K562 (cell line): ENCODE measurements around the gene DAB1. TPM values are rescaled to one million over a fixed set of nuclear protein-coding genes. Genes with fewer than 3 reads are reported as not detected.

Experiments
- JUN ChIP-seq, 2 experiments: sonication (generic) in 1 of 2; formaldehyde crosslinking in 1 of 2; IDR thresholded peaks; 2 replicates each; pipeline versions ENCODE4 v1.6.1 to v1.8.0; 2012 to 2022; ENCODE audit warnings: borderline replicate concordance in 2 of 2, mild to moderate bottlenecking in 2 of 2, improper control_type of control experiment in 1 of 2, low read depth in 1 of 2, low read length in 1 of 2, missing genetic modification reagents in 1 of 2
- NCOR1 ChIP-seq: fragments of 450-650 bp; IDR thresholded peaks from 2 replicates; pipeline ENCODE4 v1.6.1; 2016; ENCODE audit warnings: mild to moderate bottlenecking, moderate library complexity
- RFX1 ChIP-seq: fragments of 450-650 bp; IDR thresholded peaks from 2 replicates; pipeline ENCODE4 v1.6.1; 2016; ENCODE audit warnings: mild to moderate bottlenecking, moderate library complexity
- TARDBP ChIP-seq: fragments of 450-650 bp; IDR thresholded peaks from 2 replicates; pipeline ENCODE4 v1.6.1; 2016
- ZNF224 ChIP-seq: sonication (generic); formaldehyde crosslinking; IDR thresholded peaks from 2 replicates; pipeline ENCODE4 v1.8.0; 2022; ENCODE audit warnings: mild to moderate bottlenecking, missing genetic modification reagents
- polyA plus RNA-seq, 8 experiments: library from polyadenylated mRNA; depleted of rRNA in 4 of 8; stranded (reverse) in 5 of 8; unstranded in 3 of 8; fragments of >200 nt; fragmentation: Nextera tagmentation in 2 of 8; fragmentation: Illumina TruSeq in 1 of 8; extraction: Ambion mirVana in 2 of 8; extraction: Trizol in 1 of 8; gene quantifications; 2 replicates each; pipeline versions ENCODE4 v1.2.1 to v1.2.3, GENCODE V29; 2011 to 2014; ENCODE audit warnings: inconsistent platforms in 1 of 8, missing spikeins in 1 of 8
- total RNA-seq, 7 experiments: library from RNA; depleted of rRNA in 6 of 7; stranded (reverse); fragments of >200 nt in 6 of 7; fragmentation: Illumina TruSeq in 2 of 7; extraction: Trizol in 2 of 7; gene quantifications; 2 replicates each; pipeline versions ENCODE4 v1.2.1 to v1.2.3, GENCODE V29; 2011 to 2021; ENCODE audit warnings: low replicate concordance in 1 of 7
- TF ChIP-seq, protein P1 (sequence below): fragments of 250-450 bp; sonication (Bioruptor Pico); IDR thresholded peaks from 2 replicates; pipeline ENCODE4 v1.5.0; 2021; ENCODE audit warnings: mild to moderate bottlenecking, moderate library complexity
- TF ChIP-seq, protein P2 (sequence below): fragments of 250-450 bp; sonication (Bioruptor Pico); IDR thresholded peaks from 2 replicates; pipeline ENCODE4 v1.5.0; 2020; ENCODE audit warnings: mild to moderate bottlenecking, borderline replicate concordance
- TF ChIP-seq, protein P3 (sequence below), 3 experiments: fragments of 200-800 bp in 1 of 3; sonication (Bioruptor generic) in 1 of 3; sonication (generic) in 1 of 3; formaldehyde crosslinking in 1 of 3; IDR thresholded peaks; 2 replicates each; pipeline versions ENCODE4 v1.6.1 to v1.8.0; 2016 to 2022; ENCODE audit warnings: mild to moderate bottlenecking in 2 of 3, missing compliant biosample characterization in 2 of 3, missing genetic modification characterization in 2 of 3, missing genetic modification reagents in 1 of 3

DAB1 gene
- total and polyA plus RNA-seq, 9 of the 15 experiments (the other 6 are each of a cell fraction or from before 2014, with no cell fraction given): not detected

DNA sequence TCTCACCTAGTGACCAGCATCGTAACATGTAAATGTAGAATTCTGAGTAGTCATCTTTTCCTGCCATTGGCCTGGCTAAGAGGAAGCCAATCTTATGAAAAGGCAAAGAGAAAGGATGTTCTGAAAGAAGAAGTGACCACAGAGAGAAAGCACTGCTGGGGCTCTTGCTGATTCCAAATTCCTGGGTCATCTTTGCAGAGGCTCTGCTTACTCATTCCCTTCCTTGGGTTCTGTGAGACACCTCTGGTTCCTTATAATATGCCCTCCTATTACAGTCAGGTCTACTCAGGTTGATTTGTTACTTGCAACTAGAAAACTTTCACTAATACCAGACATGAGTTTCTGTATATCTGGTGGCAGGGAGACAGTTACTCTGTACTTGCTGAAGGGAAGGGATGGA lies 259.3 kb downstream of the DAB1 start (continued):
- TF ChIP-seq, protein P1, sequence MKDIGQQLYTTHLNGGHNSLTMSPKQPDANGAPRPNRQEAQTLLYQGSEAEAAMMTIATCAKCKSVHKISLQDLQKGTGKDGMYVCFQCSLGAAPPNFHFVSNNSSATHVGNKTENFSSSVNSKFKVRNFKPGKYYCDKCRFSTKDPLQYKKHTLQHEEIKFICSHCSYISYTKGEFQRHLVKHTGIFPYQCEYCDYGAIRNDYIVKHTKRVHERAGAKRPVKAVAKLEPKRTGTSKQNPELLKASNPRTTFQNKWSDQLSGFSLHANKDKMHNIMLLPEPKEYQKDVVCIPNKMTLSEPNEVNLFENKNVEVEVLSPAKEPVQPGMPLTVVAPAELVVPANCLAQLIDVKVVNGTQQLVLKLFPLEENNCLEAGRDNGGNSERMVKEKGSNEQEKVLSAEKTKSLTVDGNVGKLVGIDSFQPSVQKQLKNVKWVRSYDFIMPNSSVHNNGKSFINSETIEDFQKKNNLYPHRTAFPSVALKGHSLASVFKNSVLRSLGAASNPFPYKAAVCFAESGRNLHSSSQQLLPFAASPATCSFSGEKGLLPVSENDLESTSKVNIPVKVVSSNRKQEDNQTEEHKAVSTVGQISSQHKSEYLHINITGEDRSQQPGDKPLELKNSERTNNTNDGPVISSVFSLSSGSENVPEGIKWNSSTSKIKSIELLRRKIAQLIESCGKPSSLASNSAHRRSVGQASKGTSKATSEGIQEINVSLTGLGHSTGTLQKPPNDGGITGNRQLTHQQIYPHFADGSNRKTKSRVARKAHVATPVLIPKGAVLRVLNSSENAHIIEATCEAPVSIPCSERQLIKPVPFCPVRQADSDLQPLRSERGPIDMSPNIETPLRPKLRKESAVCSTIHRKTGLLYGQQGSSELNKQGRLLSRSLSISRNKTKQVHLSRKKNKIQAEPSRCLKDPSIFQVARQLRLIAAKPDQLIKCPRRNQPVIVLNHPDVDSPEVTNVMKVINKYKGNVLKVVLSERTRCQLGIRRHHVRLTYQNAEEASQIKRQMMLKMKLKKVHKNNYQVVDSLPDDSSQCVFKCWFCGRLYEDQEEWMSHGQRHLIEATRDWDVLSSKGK (CRISPR knock-in tag): no peak
- no peak for TF ChIP-seq RFX1
- TF ChIP-seq NCOR1: no peak
- TF ChIP-seq, protein P2, sequence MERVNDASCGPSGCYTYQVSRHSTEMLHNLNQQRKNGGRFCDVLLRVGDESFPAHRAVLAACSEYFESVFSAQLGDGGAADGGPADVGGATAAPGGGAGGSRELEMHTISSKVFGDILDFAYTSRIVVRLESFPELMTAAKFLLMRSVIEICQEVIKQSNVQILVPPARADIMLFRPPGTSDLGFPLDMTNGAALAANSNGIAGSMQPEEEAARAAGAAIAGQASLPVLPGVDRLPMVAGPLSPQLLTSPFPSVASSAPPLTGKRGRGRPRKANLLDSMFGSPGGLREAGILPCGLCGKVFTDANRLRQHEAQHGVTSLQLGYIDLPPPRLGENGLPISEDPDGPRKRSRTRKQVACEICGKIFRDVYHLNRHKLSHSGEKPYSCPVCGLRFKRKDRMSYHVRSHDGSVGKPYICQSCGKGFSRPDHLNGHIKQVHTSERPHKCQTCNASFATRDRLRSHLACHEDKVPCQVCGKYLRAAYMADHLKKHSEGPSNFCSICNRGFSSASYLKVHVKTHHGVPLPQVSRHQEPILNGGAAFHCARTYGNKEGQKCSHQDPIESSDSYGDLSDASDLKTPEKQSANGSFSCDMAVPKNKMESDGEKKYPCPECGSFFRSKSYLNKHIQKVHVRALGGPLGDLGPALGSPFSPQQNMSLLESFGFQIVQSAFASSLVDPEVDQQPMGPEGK (CRISPR knock-in tag): no peak
- TF ChIP-seq, protein P3, sequence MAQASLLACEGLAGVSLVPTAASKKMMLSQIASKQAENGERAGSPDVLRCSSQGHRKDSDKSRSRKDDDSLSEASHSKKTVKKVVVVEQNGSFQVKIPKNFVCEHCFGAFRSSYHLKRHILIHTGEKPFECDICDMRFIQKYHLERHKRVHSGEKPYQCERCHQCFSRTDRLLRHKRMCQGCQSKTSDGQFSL (CRISPR knock-in tag; IDR thresholded peaks at IDR 0.05): no peak
- TF ChIP-seq, protein P3 (tag; IDR thresholded peaks at IDR 0.05): no peak
- no peak for TF ChIP-seq TARDBP
- no peak for TF ChIP-seq ZNF224 (CRISPR knock-in tag)
- TF ChIP-seq JUN (IDR thresholded peaks at IDR 0.05; ENCODE audit: borderline replicate concordance, low read depth, low read length): no peak
- no peak for TF ChIP-seq JUN (CRISPR knock-in tag; IDR thresholded peaks at IDR 0.05; ENCODE audit: borderline replicate concordance)
- TF ChIP-seq, all 486 proteins: peak for 0
